ENCODE measurements around the gene ZNF384. TPM values are rescaled to one million over a fixed set of nuclear protein-coding genes. Genes with fewer than 3 reads are reported as not detected.

Gene ZNF384
- total and polyA plus RNA-seq, 4 donors = 29.0 to 50.8 (median 31.8) TPM

DNA sequence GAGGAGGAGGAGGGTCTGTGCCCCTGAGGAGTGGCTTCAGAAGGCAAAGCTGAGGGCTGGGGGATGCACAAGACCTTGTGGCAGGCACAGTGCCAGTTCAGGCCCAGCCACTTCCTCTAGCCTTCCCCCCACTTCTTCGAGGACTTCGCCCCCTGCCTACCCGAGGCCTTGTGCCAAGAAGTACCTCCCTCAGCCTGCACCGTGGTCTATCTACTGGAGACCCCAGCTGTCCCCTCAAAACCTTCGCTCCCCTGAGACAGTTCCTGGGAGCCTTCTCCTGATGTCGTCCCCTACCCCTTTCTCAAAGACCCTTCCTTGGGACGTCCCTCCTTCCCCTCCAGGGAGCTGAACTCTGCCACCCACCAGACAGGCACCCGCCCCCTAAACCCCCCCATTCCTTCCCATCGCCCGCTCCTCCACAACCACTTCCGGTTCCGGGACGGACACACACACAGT is 604 bp downstream of the ZNF384 start:
- Histone ChIP-seq H3K9ac (ENCODE audit: insufficient read depth in 1 of 2, low read length in 2 of 2) (peak overlapping the region in 1 of 2 donors; percentile 74), H3K36me3 (ENCODE audit: control insufficient read depth in 4 of 4, insufficient read depth in 4 of 4, low read length in 4 of 4) (peaks cover 0 to 11% (median 5%) of the 10 kb centered on the region in 4 donors), H3K4me1 (ENCODE audit: control insufficient read depth in 5 of 5, insufficient read depth in 5 of 5, low read length in 5 of 5) (peaks cover 3 to 28% (median 11%) of the 10 kb centered on the region in 5 donors), H3K27me3 (ENCODE audit: control insufficient read depth in 3 of 3, insufficient read depth in 3 of 3, low read length in 2 of 3) (no peaks in the 10 kb centered on the region), H3K27ac (ENCODE audit: low read depth in 1 of 2, low read length in 1 of 2) (peak overlapping the region; percentile 92 to 98), H3K4me3 (peak overlapping the region; percentile 64), H3K9me3 (ENCODE audit: control insufficient read depth in 4 of 4, insufficient read depth in 3 of 4, low read length in 3 of 4) (no peaks in the 10 kb centered on the region)
- TF ChIP-seq, protein P1, sequence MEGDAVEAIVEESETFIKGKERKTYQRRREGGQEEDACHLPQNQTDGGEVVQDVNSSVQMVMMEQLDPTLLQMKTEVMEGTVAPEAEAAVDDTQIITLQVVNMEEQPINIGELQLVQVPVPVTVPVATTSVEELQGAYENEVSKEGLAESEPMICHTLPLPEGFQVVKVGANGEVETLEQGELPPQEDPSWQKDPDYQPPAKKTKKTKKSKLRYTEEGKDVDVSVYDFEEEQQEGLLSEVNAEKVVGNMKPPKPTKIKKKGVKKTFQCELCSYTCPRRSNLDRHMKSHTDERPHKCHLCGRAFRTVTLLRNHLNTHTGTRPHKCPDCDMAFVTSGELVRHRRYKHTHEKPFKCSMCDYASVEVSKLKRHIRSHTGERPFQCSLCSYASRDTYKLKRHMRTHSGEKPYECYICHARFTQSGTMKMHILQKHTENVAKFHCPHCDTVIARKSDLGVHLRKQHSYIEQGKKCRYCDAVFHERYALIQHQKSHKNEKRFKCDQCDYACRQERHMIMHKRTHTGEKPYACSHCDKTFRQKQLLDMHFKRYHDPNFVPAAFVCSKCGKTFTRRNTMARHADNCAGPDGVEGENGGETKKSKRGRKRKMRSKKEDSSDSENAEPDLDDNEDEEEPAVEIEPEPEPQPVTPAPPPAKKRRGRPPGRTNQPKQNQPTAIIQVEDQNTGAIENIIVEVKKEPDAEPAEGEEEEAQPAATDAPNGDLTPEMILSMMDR (IDR thresholded peaks at IDR 0.05; ENCODE audit: control extremely low read depth, extremely low read depth) = no peak
- ATAC-seq (ENCODE audit: insufficient read depth, low FRiP score) (no peak), DNase-seq (no peak)
- WGBS, 2 donors = 0 to 1% methylated on average over 13 of the region's 13 CpGs

DNA sequence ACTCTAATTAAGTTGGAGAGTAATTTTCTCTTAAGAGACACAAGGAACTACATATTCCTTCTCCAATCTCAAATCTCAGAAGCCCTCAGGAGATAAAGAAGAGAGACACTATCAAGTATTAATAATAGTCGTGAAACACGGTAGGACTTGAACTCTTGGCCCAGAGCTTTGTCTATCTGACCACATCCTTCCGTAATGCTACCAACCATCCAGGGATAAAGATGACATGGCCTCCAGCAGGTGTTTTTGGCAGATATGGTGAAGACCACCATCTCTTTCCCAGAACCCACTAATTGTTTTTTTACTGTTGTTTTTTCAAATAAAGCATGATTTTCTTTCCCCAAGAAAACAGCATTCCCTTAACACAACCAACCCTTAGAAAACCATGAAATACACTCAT is 3.4 kb downstream of the ZNF384 start:
- H3K9ac ChIP-seq (ENCODE audit: insufficient read depth in 1 of 2, low read length in 2 of 2) = no peak overlapping the region
- ATAC-seq (ENCODE audit: insufficient read depth, low FRiP score) (no peak), DNase-seq (no peak)
- WGBS, 2 donors = 69 to 74% methylated on average over 3 of the region's 3 CpGs
- H3K4me1 ChIP-seq (ENCODE audit: control insufficient read depth in 5 of 5, insufficient read depth in 5 of 5, low read length in 5 of 5) = peaks cover 3 to 24% (median 11%) of the 10 kb centered on the region in 5 donors
- no peaks in the 10 kb centered on the region for H3K27me3 ChIP-seq (ENCODE audit: control insufficient read depth in 3 of 3, insufficient read depth in 3 of 3, low read length in 2 of 3)
- peaks cover 0 to 13% (median 9%) of the 10 kb centered on the region in 4 donors for H3K36me3 ChIP-seq (ENCODE audit: control insufficient read depth in 4 of 4, insufficient read depth in 4 of 4, low read length in 4 of 4)
- H3K27ac ChIP-seq (ENCODE audit: low read depth in 1 of 2, low read length in 1 of 2) = no peak overlapping the region
- TF ChIP-seq, protein P1 (IDR thresholded peaks at IDR 0.05; ENCODE audit: control extremely low read depth, extremely low read depth) = no peak
- no peak overlapping the region for H3K4me3 ChIP-seq
- H3K9me3 ChIP-seq (ENCODE audit: control insufficient read depth in 4 of 4, insufficient read depth in 3 of 4, low read length in 3 of 4) = no peaks in the 10 kb centered on the region

DNA sequence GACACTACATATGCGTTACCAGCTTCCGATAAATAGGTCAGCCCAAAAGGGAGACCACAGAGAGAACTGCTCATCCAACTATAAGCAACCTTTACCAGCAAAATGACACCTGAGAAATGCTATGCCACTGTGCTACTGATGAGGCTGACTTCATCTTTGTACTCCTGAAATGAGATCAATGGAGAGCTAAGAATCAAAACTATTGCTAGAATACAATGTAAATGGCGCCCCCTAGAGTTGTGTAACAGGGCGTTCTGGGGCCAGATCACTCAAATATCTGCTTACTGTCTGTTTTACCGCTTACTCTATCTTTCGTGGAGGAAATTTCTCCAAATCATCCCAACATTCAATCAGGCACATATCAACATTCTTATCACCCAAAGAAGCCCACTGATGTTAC is 4.6 kb downstream of the ZNF384 start:
- H3K27me3 ChIP-seq (ENCODE audit: control insufficient read depth in 3 of 3, insufficient read depth in 3 of 3, low read length in 2 of 3) = no peaks in the 10 kb centered on the region
- peaks cover 3 to 16% (median 8%) of the 10 kb centered on the region in 5 donors for H3K4me1 ChIP-seq (ENCODE audit: control insufficient read depth in 5 of 5, insufficient read depth in 5 of 5, low read length in 5 of 5)
- ATAC-seq (ENCODE audit: insufficient read depth, low FRiP score) (no peak), DNase-seq (peak in 2 of 3 donors; percentile 34 to 36)
- H3K9me3 ChIP-seq (ENCODE audit: control insufficient read depth in 4 of 4, insufficient read depth in 3 of 4, low read length in 3 of 4) = no peaks in the 10 kb centered on the region
- peaks cover 0 to 16% (median 11%) of the 10 kb centered on the region in 4 donors for H3K36me3 ChIP-seq (ENCODE audit: control insufficient read depth in 4 of 4, insufficient read depth in 4 of 4, low read length in 4 of 4)
- TF ChIP-seq, protein P1 (IDR thresholded peaks at IDR 0.05; ENCODE audit: control extremely low read depth, extremely low read depth) = no peak
- H3K27ac ChIP-seq (ENCODE audit: low read depth in 1 of 2, low read length in 1 of 2) = no peak overlapping the region
- no peak overlapping the region for H3K4me3 ChIP-seq
- no peak overlapping the region for H3K9ac ChIP-seq (ENCODE audit: insufficient read depth in 1 of 2, low read length in 2 of 2)
- WGBS, 2 donors = 67 to 69% methylated on average over 6 of the region's 6 CpGs

DNA sequence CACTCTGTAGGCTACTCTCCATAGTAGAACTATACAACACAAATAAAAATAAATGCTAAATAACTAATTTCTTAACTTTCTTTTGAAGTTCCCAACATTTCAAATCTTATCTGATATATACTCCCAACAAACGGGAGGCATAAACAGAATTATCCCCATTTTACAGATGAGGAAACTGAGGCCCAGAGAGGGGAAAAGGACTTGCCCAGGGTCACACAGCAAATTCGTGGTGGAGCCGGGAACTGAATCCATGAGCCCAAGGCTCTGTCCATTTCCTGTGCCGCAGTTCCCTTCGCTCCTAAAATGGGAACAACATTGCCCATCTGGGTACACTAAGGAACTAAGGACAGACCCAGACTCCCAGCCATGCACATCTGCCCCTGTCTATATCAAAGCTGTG is 12.2 kb downstream of the ZNF384 start:
- no peak for ATAC-seq (ENCODE audit: insufficient read depth, low FRiP score)
- TF ChIP-seq, protein P1 (IDR thresholded peaks at IDR 0.05; ENCODE audit: control extremely low read depth, extremely low read depth) = no peak
- H3K9ac ChIP-seq (ENCODE audit: insufficient read depth in 1 of 2, low read length in 2 of 2) = no peak overlapping the region
- peaks cover 0 to 2% (median 0%) of the 10 kb centered on the region in 5 donors for H3K4me1 ChIP-seq (ENCODE audit: control insufficient read depth in 5 of 5, insufficient read depth in 5 of 5, low read length in 5 of 5)
- H3K27ac ChIP-seq (ENCODE audit: low read depth in 1 of 2, low read length in 1 of 2) = no peak overlapping the region
- no peak overlapping the region for H3K4me3 ChIP-seq
- no peaks in the 10 kb centered on the region for H3K27me3 ChIP-seq (ENCODE audit: control insufficient read depth in 3 of 3, insufficient read depth in 3 of 3, low read length in 2 of 3)
- 96 to 97% methylated on average over 5 of the region's 5 CpGs for WGBS, 2 donors
- no peak for DNase-seq
- H3K36me3 ChIP-seq (ENCODE audit: control insufficient read depth in 4 of 4, insufficient read depth in 4 of 4, low read length in 4 of 4) = peaks cover 39 to 60% (median 41%) of the 10 kb centered on the region in 4 donors
- no peaks in the 10 kb centered on the region for H3K9me3 ChIP-seq (ENCODE audit: control insufficient read depth in 4 of 4, insufficient read depth in 3 of 4, low read length in 3 of 4)

All from lung (tissue), 12 donors.